ENCODE data around the gene ITPKA. TPM values are rescaled to one million over a fixed set of nuclear protein-coding genes. Genes with fewer than 3 reads are reported as not detected.

The ITPKA gene
- polyA plus RNA-seq, 1 experiment: 0.92 TPM

DNA sequence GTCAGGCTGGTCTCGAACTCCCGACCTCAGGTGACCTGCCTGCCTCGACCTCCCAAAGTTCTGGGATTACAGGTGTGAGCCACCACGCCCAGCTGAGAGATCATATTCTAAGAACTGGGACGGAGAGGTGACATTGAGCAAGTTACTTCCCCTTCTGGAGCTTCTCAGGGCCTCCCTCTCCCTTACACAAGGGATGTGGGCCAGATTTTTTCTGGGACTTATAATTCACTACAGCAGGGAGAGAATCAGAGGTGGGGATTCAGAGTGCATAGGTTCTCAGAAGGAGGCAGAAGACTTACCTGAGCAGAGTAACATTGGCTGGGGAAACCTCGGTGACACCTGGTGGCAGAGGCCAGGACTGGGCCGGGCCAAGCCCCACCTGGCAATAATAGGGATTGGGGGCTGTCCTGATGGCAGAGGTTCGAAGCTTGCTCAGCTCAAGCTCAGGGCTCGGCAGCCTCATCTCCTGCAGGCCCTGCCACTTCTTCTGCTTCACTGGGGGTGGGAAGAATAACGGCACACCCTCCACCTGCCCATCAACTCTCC, 13.2 kb downstream of the ITPKA start:
- Histone ChIP-seq H3K4me3 (ENCODE audit: low read depth, low read length) (no peak overlapping the region), H3K9me3 (ENCODE audit: control insufficient read depth, insufficient read depth, low read length) (peaks cover 4% of the 10 kb centered on the region; the same call in 1 of the 2 replicates), H3K27ac (ENCODE audit: low read depth, low read length) (no peak overlapping the region), H3K27me3 (ENCODE audit: control insufficient read depth, insufficient read depth, low read length) (peaks cover 40% of the 10 kb centered on the region)
- DNase-seq (ENCODE audit: low read depth, low spot score): no peak
- TF ChIP-seq CTCF (IDR thresholded peaks at IDR 0.05; ENCODE audit: low read depth, low read length): no peak
- ChIA-PET POLR2A (interaction anchor here (1.0 kb wide), 1 partner anchor 38 kb away, joined by 11 read pairs; the partner anchor contains the start of gene RPAP1), CTCF (interaction anchor here (0.6 kb wide), 1 partner anchor 687 kb away, joined by 4 read pairs; no protein-coding TSS in a partner anchor)

- peaks cover 6% of the 10 kb centered on the region; the same call in 1 of the 2 replicates for H3K9me3 ChIP-seq (ENCODE audit: control insufficient read depth, insufficient read depth, low read length)
- ChIA-PET POLR2A (interaction anchor here (1.0 kb wide), 1 partner anchor 37 kb away, joined by 11 read pairs; the partner anchor contains the start of gene RPAP1), CTCF (no interaction called here)
- H3K27me3 ChIP-seq (ENCODE audit: control insufficient read depth, insufficient read depth, low read length): peaks cover 40% of the 10 kb centered on the region
- H3K4me3 ChIP-seq (ENCODE audit: low read depth, low read length): no peak overlapping the region
- no peak overlapping the region for H3K27ac ChIP-seq (ENCODE audit: low read depth, low read length)
- TF ChIP-seq CTCF (IDR thresholded peaks at IDR 0.05; ENCODE audit: low read depth, low read length): no peak
- no peak for DNase-seq (ENCODE audit: low read depth, low spot score)
Measured at GRCh38 chr15:41507820-41508290, 14.2 kb downstream of the ITPKA start.

DNA sequence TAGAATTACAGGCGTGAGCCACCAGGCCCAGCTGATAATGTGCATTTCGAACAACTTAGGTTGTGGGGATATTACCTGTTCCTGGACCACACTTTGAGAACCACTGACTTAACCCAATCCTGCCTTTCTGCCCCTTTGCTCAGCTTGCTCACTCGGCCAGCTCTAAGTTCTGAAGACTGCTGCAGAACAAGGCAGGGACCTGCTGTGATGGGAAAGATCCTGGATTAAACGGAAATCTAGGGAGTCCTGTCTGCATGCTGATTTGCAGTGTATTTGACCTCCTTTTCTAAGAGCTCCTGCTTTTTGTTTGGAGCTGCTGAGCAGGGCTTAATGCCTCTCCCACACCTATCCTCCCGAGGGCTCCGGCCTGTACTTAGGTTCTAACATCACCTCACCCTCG, 17.1 kb downstream of the ITPKA start:
- H3K4me3 ChIP-seq (ENCODE audit: low read depth, low read length): no peak overlapping the region
- TF ChIP-seq CTCF (IDR thresholded peaks at IDR 0.05; ENCODE audit: low read depth, low read length): no peak
- POLR2A ChIA-PET: interaction anchor here (0.5 kb wide), 1 partner anchor 261 kb away, joined by 4 read pairs; no protein-coding TSS in a partner anchor
- no peak overlapping the region for H3K27ac ChIP-seq (ENCODE audit: low read depth, low read length)
- no peak for DNase-seq (ENCODE audit: low read depth, low spot score)
- CTCF ChIA-PET: no interaction called here
- H3K9me3 ChIP-seq (ENCODE audit: control insufficient read depth, insufficient read depth, low read length): peaks cover 6% of the 10 kb centered on the region; the same call in 1 of the 2 replicates
- H3K27me3 ChIP-seq (ENCODE audit: control insufficient read depth, insufficient read depth, low read length): peaks cover 42% of the 10 kb centered on the region

DNA sequence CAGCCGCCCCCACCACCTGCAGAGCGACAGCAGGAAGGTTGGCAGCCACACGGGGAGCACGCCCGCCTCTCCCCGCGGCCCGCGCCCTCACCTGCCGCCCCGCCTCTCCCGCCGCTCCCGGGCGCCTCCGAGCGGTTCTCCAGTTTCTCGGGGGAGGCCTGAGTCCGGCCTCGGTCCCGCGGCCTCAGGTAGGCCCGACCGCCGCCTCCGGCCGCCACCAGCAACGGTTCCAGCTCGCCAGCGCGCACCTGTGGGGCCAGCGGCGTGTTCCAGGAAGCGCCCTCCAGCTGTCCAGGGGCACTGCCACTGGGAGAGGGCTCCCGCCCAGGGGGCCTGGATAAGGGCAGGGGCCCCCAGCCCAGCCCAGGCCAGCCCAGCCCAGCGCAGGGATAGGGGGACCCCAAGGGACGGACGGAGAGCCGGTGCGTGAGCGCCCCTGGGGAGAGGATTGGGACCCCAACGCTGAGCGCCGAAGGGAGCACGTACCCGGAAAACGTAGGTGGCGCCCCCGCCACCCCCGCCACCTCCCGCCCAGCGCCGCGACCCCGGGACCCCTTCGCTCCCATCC, 17.7 kb downstream of the ITPKA start:
- H3K27ac ChIP-seq (ENCODE audit: low read depth, low read length): no peak overlapping the region
- H3K4me3 ChIP-seq (ENCODE audit: low read depth, low read length): no peak overlapping the region
- ChIA-PET CTCF (no interaction called here), POLR2A (no interaction called here)
- no peak for DNase-seq (ENCODE audit: low read depth, low spot score)
- H3K9me3 ChIP-seq (ENCODE audit: control insufficient read depth, insufficient read depth, low read length): peaks cover 6% of the 10 kb centered on the region; the same call in 1 of the 2 replicates
- TF ChIP-seq CTCF (IDR thresholded peaks at IDR 0.05; ENCODE audit: low read depth, low read length): no peak
- peaks cover 42% of the 10 kb centered on the region for H3K27me3 ChIP-seq (ENCODE audit: control insufficient read depth, insufficient read depth, low read length)

- Histone ChIP-seq H3K4me3 (ENCODE audit: low read depth, low read length) (no peak overlapping the region), H3K9me3 (ENCODE audit: control insufficient read depth, insufficient read depth, low read length) (peaks cover 6% of the 10 kb centered on the region; the same call in 1 of the 2 replicates), H3K27ac (ENCODE audit: low read depth, low read length) (no peak overlapping the region), H3K27me3 (ENCODE audit: control insufficient read depth, insufficient read depth, low read length) (peaks cover 42% of the 10 kb centered on the region)
- no peak for TF ChIP-seq CTCF (IDR thresholded peaks at IDR 0.05; ENCODE audit: low read depth, low read length)
- CTCF ChIA-PET: no interaction called here
- POLR2A ChIA-PET: no interaction called here
- DNase-seq (ENCODE audit: low read depth, low spot score): no peak
Measured at GRCh38 chr15:41511899-41512369, 18.3 kb downstream of the ITPKA start.
